Measurements from ENCODE around the gene MPO.

The MPO gene

GRCh38 chr17:58311429-58311894, 30.7 kb upstream of the MPO start:
- no peak for TF ChIP-seq CTCF (IDR thresholded peaks at IDR 0.05; ENCODE audit: control extremely low read depth, extremely low read depth, low read depth, missing control alignments)
- POLR2A ChIA-PET, result no interaction called here

GRCh38 chr17:58310511-58311428, 30.0 kb upstream of the MPO start:
- POLR2A ChIA-PET, result no interaction called here
- no peak for TF ChIP-seq CTCF (IDR thresholded peaks at IDR 0.05; ENCODE audit: control extremely low read depth, extremely low read depth, low read depth, missing control alignments)
- CTCF ChIA-PET, result interaction anchor here (0.8 to 1.1 kb wide), 4 partner anchors 9 to 67 kb away, joined by 3 read pairs; no protein-coding TSS in a partner anchor
- no peak for DNase-seq (ENCODE audit: extremely low spot score)

More at GRCh38 chr17:58311429-58311894, 30.7 kb upstream of the MPO start:
- CTCF ChIA-PET, result interaction anchor here (0.8 to 1.4 kb wide), 3 partner anchors 12 to 66 kb away, joined by 3 read pairs; no protein-coding TSS in a partner anchor
- DNase-seq (ENCODE audit: extremely low spot score), result no peak

DNA sequence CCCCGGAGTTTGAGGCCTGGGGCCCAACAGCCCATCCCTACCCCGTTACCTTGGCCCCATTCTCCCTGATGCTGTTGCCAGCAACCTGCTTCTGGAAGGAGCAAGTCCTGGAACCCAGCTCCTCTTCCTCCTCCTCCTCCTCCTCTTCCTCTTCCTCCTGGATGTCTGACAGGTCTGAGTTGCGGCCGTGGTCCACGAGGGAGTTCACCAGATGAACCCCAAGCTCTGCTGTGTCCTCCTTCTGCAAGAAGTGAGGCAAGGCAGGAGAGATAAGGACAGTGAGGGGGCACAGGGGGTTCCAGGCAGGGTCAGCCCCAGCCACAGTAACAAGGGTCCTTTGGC, 29.2 kb upstream of the MPO start:
- TF ChIP-seq CTCF (IDR thresholded peaks at IDR 0.05; ENCODE audit: control extremely low read depth, extremely low read depth, low read depth, missing control alignments), result no peak
- CTCF ChIA-PET, result interaction anchor here (1.0 to 1.1 kb wide), 2 partner anchors 9 to 35 kb away, joined by 3 read pairs; no protein-coding TSS in a partner anchor
- DNase-seq (ENCODE audit: extremely low spot score), result no peak
- POLR2A ChIA-PET, result no interaction called here

DNA sequence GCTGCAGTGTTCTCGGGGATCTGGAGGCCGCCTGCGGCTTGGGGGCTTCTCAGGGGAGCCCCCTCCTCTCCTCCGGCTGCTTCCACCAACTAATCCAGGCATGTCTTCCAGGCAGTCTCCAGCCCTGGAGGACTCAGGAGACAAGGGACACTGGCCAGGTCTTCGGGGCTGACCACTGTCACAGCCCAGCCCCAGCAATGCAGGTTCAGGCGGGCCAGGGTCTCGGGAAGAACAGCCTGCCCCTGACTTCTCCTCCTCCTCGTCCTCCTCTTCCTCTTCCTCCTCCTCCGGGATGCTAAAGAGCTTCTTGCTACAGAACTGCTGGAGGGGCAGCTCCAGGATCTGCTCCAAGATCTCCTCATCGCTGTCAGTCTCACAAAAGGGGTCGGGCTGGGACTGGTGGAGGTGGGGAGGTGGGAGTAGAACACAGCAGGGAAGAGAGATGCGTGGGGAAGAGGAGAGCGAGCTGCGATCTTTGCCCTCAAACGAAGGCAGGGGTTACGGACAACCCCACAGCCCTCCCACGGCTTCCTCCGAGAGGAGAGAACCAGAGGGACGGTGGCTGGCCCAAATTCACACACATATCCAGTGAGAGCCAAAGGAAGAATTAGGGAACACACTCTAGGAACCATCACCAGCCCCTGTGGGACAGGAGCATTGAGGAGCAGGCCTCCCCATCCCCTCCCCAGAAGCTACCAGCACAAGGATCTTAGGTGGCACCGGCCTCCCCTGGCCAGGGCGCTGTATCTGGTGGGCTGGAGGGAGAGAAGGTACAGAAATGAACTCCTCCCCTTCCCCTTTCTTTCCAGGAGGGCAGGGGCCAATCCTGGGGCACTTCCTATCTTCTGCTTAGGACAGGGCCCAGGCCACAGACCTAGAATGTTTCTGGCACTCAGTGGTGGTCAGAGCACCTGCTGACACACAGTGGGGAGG, 28.5 kb upstream of the MPO start:
- CTCF ChIA-PET, result interaction anchor here (1.1 to 2.3 kb wide), 4 partner anchors 8 to 108 kb away, joined by 3 to 7 read pairs (median 3); partner anchors contain the start of gene RNF43
- no peak for DNase-seq (ENCODE audit: extremely low spot score)
- TF ChIP-seq CTCF (IDR thresholded peaks at IDR 0.05; ENCODE audit: control extremely low read depth, extremely low read depth, low read depth, missing control alignments), result no peak
- POLR2A ChIA-PET, result no interaction called here

DNA sequence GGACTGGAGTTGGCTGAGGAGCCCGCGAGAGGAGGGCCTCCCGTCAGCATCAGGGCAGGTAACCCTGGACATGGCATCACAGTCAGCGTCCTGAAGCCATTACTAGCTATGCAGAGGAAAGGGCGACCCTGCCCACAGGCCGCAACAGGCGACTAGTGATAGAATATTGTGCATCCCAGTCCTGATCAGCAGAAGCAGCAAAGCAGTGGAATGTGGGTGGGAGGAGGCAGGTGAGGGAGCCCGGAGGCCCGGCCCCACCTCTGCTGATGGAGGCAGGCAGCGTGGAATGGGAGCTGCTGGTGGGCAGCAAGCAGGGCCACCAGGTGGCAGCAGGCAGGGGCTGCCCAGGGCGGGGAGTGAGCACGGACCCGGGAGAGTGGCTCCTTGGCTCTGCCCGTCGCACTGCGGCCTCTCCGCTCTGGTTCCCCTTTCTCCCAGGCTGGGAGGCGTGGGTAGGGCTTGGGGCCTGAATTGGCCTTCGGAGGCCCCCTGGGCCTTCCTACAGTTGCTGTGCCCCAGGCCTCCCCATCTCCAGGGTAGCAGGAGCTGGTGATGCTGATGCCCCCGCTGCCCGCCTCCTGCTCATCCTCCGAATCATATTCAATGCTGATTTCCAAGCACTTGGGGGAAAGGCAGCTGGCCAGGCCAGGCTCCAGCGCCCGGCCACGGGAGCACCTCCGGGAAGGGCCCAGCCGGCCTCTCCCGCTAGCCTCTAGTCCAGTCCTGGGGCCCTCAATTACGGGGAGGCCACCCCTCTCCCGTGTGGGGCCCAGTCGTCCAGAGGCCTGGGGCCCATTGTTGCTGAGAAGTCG, 27.6 kb upstream of the MPO start:
- no peak for TF ChIP-seq CTCF (IDR thresholded peaks at IDR 0.05; ENCODE audit: control extremely low read depth, extremely low read depth, low read depth, missing control alignments)
- DNase-seq (ENCODE audit: extremely low spot score), result no peak
- CTCF ChIA-PET, result interaction anchor here (1.2 to 2.3 kb wide), 5 partner anchors 8 to 109 kb away, joined by 3 to 7 read pairs (median 3); partner anchors contain the start of gene RNF43
- POLR2A ChIA-PET, result no interaction called here
